ENCODE data around the gene IFI30. TPM values are rescaled to one million over a fixed set of nuclear protein-coding genes. Genes with fewer than 3 reads are reported as not detected.

The IFI30 gene
- total RNA-seq (2014; rRNA removed; shearing (Covaris generic)): 16.3 and 30.6 TPM in 2 replicates
- polyA plus RNA-seq (2015; cell fraction: cytosol; rRNA removed): 44.2 and 56.7 TPM in 2 replicates
- 5.3 TPM in 2 replicates for polyA plus RNA-seq (2015; cell fraction: nucleus; rRNA removed)

GRCh38 chr19:18173572-18174288 lies at the start of gene IFI30:
IFI30 (plus strand) TSS chr19:18173813; CDS start chr19:18173842, 29 bp downstream.
- in situ Hi-C loops (cut with HindIII; ENCODE audit: low pct_unique_long_range_greater_than_20kb, low sequenced_read_pairs): no loop called here
- DNase-seq (ENCODE audit: low read depth, low spot score): peak; percentile 43

- no peak for DNase-seq (ENCODE audit: low read depth, low spot score)
- in situ Hi-C loops (cut with HindIII; ENCODE audit: low pct_unique_long_range_greater_than_20kb, low sequenced_read_pairs): no loop called here
Observed at GRCh38 chr19:18123819-18124218, 49.8 kb upstream of the IFI30 start.

- in situ Hi-C loops (cut with HindIII; ENCODE audit: low pct_unique_long_range_greater_than_20kb, low sequenced_read_pairs): no loop called here
- DNase-seq (ENCODE audit: low read depth, low spot score): no peak
Observed at GRCh38 chr19:18126097-18126496, 47.5 kb upstream of the IFI30 start.

- DNase-seq (ENCODE audit: low read depth, low spot score): no peak
- in situ Hi-C loops (cut with HindIII; ENCODE audit: low pct_unique_long_range_greater_than_20kb, low sequenced_read_pairs): no loop called here
Observed at GRCh38 chr19:18128044-18128443, 45.6 kb upstream of the IFI30 start.

GRCh38 chr19:18128805-18129204 lies 44.8 kb upstream of the IFI30 start:
- DNase-seq (ENCODE audit: low read depth, low spot score): no peak
- in situ Hi-C loops (cut with HindIII; ENCODE audit: low pct_unique_long_range_greater_than_20kb, low sequenced_read_pairs): no loop called here

GRCh38 chr19:18130523-18131242 lies 42.9 kb upstream of the IFI30 start:
- no peak for DNase-seq (ENCODE audit: low read depth, low spot score)
- in situ Hi-C loops (cut with HindIII; ENCODE audit: low pct_unique_long_range_greater_than_20kb, low sequenced_read_pairs): no loop called here

- in situ Hi-C loops (cut with HindIII; ENCODE audit: low pct_unique_long_range_greater_than_20kb, low sequenced_read_pairs): no loop called here
- DNase-seq (ENCODE audit: low read depth, low spot score): no peak
Observed at GRCh38 chr19:18131841-18132596, 41.6 kb upstream of the IFI30 start.

- in situ Hi-C loops (cut with HindIII; ENCODE audit: low pct_unique_long_range_greater_than_20kb, low sequenced_read_pairs): no loop called here
Observed at GRCh38 chr19:18135712-18136584, 37.7 kb upstream of the IFI30 start.

GRCh38 chr19:18137242-18137641 lies 36.4 kb upstream of the IFI30 start:
- DNase-seq (ENCODE audit: low read depth, low spot score): no peak
- in situ Hi-C loops (cut with HindIII; ENCODE audit: low pct_unique_long_range_greater_than_20kb, low sequenced_read_pairs): no loop called here

More at GRCh38 chr19:18135712-18136584, 37.7 kb upstream of the IFI30 start:
- DNase-seq (ENCODE audit: low read depth, low spot score): no peak

GRCh38 chr19:18137657-18138339 lies 35.8 kb upstream of the IFI30 start:
- in situ Hi-C loops (cut with HindIII; ENCODE audit: low pct_unique_long_range_greater_than_20kb, low sequenced_read_pairs): no loop called here

GRCh38 chr19:18140473-18140872 lies 33.1 kb upstream of the IFI30 start:
- no peak for DNase-seq (ENCODE audit: low read depth, low spot score)
- in situ Hi-C loops (cut with HindIII; ENCODE audit: low pct_unique_long_range_greater_than_20kb, low sequenced_read_pairs): no loop called here

More at GRCh38 chr19:18137657-18138339, 35.8 kb upstream of the IFI30 start:
- no peak for DNase-seq (ENCODE audit: low read depth, low spot score)

GRCh38 chr19:18141031-18141430 lies 32.6 kb upstream of the IFI30 start:
- no peak for DNase-seq (ENCODE audit: low read depth, low spot score)
- in situ Hi-C loops (cut with HindIII; ENCODE audit: low pct_unique_long_range_greater_than_20kb, low sequenced_read_pairs): no loop called here

GRCh38 chr19:18143902-18144301 lies 29.7 kb upstream of the IFI30 start:
- DNase-seq (ENCODE audit: low read depth, low spot score): no peak
- in situ Hi-C loops (cut with HindIII; ENCODE audit: low pct_unique_long_range_greater_than_20kb, low sequenced_read_pairs): no loop called here

GRCh38 chr19:18144361-18144760 lies 29.3 kb upstream of the IFI30 start:
- no peak for DNase-seq (ENCODE audit: low read depth, low spot score)
- in situ Hi-C loops (cut with HindIII; ENCODE audit: low pct_unique_long_range_greater_than_20kb, low sequenced_read_pairs): no loop called here

GRCh38 chr19:18144906-18145305 lies 28.7 kb upstream of the IFI30 start:
- in situ Hi-C loops (cut with HindIII; ENCODE audit: low pct_unique_long_range_greater_than_20kb, low sequenced_read_pairs): no loop called here
- DNase-seq (ENCODE audit: low read depth, low spot score): no peak

GRCh38 chr19:18145391-18145999 lies 28.1 kb upstream of the IFI30 start:
- in situ Hi-C loops (cut with HindIII; ENCODE audit: low pct_unique_long_range_greater_than_20kb, low sequenced_read_pairs): no loop called here
- DNase-seq (ENCODE audit: low read depth, low spot score): no peak

Data from SK-MEL-5 (cell line).